Nephron progenitor cell (in vitro differentiated cells): ENCODE data around the gene ACTL7B.
"Not testable (repeated sequence)": the region's sequence is repeated elsewhere in the genome, so short reads cannot be mapped to it uniquely, and the experiment has no call there.

Source experiments
- DNase-seq: peaks from one replicate; pipeline ENCODE4 v3.0.0; 2021
- H3K27ac Mint-ChIP-seq: 2 replicates; pipeline ENCODE4 v1.8.0; 2021; ENCODE audit warnings: mild to moderate bottlenecking, moderate library complexity, mixed read lengths
- H3K27me3 Mint-ChIP-seq: 2 replicates; pipeline ENCODE4 v1.8.0; 2021; ENCODE audit warnings: mild to moderate bottlenecking, low read depth, mixed read lengths; ENCODE audit not compliant: poor library complexity
- H3K36me3 Mint-ChIP-seq: 2 replicates; pipeline ENCODE4 v1.8.0; 2021; ENCODE audit warnings: low read depth, mixed read lengths
- H3K4me1 Mint-ChIP-seq: 2 replicates; pipeline ENCODE4 v1.8.0; 2021; ENCODE audit warnings: mixed read lengths
- H3K4me3 Mint-ChIP-seq: 2 replicates; pipeline ENCODE4 v1.8.0; 2021; ENCODE audit warnings: mild to moderate bottlenecking, moderate library complexity, mixed read lengths
- H3K9me3 Mint-ChIP-seq: 2 replicates; pipeline ENCODE4 v1.8.0; 2021; ENCODE audit warnings: mild to moderate bottlenecking, moderate library complexity, mixed read lengths
- TF ChIP-seq, protein P1 (sequence below): fragments of 200-600 bp; sonication (generic); IDR thresholded peaks from 2 replicates; pipeline ENCODE4 v1.5.0; 2021; ENCODE audit warnings: antibody characterized with exemption

Gene ACTL7B

DNA sequence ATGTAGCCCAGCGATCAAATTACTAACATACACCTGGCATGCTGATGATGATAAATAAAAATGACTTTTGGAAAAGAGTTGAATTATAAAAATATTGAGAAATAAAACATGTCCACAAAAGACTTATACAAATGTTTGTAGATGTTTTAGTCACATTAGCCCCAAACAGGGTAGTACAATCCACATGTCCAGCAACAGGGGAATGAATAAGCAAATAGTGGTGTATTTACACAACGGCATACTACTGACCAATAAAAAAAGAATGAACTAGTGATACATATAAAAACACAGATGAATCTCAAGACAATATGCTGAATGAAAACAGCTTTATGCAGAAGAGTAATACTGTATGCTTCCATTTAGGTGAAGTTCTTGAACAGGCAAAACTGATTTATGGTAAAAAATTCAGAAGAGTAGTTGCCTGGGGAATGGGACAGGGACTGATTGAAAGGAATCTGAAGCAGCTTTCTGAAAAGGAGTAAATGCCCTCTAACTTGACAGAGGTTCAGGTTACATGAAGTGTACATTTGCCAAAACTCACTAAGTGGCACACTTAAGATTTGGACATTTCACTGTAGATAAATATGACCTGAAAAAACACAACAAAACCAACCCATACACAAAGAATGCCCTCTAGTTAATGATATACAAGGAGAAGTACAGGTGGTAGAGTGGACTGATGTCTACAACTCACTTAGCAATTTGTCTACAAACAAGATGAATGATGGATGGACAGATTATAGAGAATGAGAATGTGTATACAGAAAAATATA is 41.7 kb upstream of the ACTL7B start:
- H3K4me3 Mint-ChIP-seq: no peak overlapping the region
- TF ChIP-seq, protein P1, sequence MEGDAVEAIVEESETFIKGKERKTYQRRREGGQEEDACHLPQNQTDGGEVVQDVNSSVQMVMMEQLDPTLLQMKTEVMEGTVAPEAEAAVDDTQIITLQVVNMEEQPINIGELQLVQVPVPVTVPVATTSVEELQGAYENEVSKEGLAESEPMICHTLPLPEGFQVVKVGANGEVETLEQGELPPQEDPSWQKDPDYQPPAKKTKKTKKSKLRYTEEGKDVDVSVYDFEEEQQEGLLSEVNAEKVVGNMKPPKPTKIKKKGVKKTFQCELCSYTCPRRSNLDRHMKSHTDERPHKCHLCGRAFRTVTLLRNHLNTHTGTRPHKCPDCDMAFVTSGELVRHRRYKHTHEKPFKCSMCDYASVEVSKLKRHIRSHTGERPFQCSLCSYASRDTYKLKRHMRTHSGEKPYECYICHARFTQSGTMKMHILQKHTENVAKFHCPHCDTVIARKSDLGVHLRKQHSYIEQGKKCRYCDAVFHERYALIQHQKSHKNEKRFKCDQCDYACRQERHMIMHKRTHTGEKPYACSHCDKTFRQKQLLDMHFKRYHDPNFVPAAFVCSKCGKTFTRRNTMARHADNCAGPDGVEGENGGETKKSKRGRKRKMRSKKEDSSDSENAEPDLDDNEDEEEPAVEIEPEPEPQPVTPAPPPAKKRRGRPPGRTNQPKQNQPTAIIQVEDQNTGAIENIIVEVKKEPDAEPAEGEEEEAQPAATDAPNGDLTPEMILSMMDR: no peak
- no peak overlapping the region for H3K27ac Mint-ChIP-seq
- no peaks in the 10 kb centered on the region for H3K4me1 Mint-ChIP-seq
- no peak for DNase-seq
- no peaks in the 10 kb centered on the region for H3K27me3 Mint-ChIP-seq
- H3K36me3 Mint-ChIP-seq: peaks cover 67% of the 10 kb centered on the region
- no peaks in the 10 kb centered on the region for H3K9me3 Mint-ChIP-seq

DNA sequence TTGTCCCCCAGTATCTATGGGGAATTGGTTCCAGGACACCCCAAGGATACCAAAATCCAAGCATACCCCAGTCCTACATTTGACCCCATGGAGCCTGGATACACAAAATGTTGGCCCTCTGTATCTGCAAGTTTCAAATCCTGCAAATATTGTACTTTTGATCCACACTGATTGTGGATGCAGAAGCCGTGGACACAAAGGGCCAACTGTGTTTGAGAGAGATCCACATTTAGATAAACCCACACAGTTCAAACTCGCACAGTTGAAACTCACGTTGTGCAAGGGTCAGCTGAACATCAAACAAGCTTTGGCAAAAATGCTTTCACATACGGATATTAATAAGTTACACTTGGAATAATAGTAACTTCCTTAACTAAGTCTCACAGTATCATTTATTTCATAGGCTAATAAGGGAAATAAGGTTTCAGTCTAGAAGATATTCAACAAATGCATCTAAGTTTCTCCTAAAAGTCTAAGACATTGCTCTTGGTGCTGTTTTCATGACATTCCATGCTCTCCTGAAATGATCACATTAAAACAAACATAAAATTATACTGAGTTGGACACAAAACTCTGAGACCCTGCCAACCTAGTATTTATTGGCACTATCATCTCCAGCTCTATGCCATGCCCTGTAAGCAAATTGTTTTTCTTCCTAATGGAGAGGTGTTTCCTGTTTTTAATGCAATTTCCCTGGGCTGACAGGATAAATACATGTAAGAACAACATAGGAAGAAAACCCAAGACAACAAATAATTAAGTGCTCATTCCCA is 38.6 kb upstream of the ACTL7B start:
- Mint-ChIP-seq H3K9me3 (no peaks in the 10 kb centered on the region), H3K27me3 (peaks cover 2% of the 10 kb centered on the region), H3K27ac (no peak overlapping the region), H3K36me3 (peaks cover 67% of the 10 kb centered on the region), H3K4me1 (no peaks in the 10 kb centered on the region), H3K4me3 (no peak overlapping the region)
- TF ChIP-seq, protein P1: no peak
- DNase-seq: no peak

DNA sequence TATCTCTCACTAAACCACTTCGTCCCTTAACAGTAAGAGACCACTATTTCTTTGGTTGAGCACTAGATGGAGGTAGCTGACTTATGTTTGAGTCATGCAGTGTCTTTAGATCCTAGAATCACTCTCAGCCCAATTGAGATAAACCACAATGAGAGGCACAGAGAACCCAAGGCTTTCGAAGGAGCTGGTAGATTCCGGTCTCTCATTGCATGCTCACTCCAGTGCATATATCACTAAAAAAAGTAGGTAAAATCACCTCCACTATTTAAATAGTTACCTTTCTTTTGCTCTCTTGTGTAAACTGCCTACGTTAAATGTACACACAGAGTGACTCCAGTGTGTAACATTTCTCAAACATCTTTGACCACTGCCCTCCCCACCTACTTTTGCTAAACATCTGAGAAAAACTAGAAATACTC is 33.9 kb upstream of the ACTL7B start:
- DNase-seq: no peak
- H3K4me1 Mint-ChIP-seq: no peaks in the 10 kb centered on the region
- H3K36me3 Mint-ChIP-seq: peaks cover 57% of the 10 kb centered on the region
- H3K4me3 Mint-ChIP-seq: no peak overlapping the region
- peaks cover 2% of the 10 kb centered on the region for H3K27me3 Mint-ChIP-seq
- no peak overlapping the region for H3K27ac Mint-ChIP-seq
- TF ChIP-seq, protein P1: no peak
- H3K9me3 Mint-ChIP-seq: no peaks in the 10 kb centered on the region

DNA sequence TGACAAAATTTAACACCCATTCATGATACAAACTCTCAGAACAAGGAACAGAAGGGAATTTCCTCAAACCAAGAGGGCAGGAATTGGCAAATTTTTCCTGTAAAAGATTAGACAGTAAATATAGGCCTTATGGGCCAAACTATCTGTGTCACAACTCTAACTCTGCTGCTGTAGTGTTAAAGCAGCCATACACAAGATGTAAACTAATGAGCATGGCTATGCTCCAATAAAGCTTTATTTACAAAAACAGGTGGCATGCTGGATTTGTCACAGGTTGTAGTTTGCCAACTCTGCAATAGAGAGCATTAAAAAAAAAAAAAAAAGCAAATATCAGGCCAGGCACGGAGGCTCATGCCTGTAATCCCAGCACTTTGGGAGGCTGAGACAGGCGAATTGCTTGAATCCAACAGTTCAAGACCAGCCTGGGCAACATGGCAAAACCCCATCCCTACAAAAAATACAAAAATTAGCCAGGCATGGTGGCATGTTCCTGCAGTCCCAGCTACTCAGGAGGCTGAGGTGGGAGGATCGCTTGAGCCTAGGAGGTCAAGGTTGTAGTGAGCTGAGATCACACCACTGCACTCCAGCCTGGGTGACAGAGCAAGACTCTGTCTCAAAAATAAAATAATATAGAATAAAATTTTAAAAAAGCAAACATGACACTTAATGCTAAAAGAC is 30.9 kb upstream of the ACTL7B start:
- DNase-seq, H3K4me1 Mint-ChIP-seq, H3K27me3 Mint-ChIP-seq, H3K4me3 Mint-ChIP-seq, H3K27ac Mint-ChIP-seq, H3K9me3 Mint-ChIP-seq: not testable (repeated sequence)
- H3K36me3 Mint-ChIP-seq: peaks cover 56% of the 10 kb centered on the region

DNA sequence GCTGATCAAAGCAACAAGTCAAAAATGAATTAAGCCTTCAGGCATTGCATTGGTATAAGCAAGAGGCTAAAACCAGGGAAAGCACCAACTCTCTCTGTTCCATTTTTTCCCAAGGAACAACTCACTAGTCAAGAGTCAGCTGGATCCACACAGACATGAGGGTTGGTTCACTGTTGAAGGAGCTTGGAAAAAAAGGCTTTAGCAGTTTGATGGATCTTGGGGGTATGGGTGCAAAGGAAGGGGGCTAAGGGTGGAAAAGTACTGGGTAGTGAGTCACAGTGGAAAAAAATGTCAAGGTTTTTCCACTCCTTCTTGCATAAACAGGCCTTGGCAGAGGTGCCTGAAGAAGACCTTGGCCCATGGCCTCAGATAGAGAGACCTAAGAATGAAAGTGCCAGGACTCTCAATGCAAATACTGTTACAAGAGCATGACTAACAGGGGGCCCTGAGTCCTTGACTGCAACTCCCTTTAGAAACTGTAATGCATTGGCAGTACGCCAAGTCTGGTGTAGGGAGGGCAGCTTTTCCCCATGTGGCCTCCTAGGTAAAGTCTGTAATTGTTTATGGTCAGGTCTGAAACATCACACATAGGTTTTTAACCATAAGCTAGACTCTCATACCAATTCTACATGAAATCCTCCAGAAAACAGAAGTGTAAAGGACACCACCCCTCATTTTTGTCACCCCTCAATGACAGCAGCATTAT is 30.0 kb upstream of the ACTL7B start:
- H3K27me3 Mint-ChIP-seq: no peaks in the 10 kb centered on the region
- no peak overlapping the region for H3K27ac Mint-ChIP-seq

More for the DNA sequence above, 30.0 kb upstream of the ACTL7B start:
- H3K4me3 Mint-ChIP-seq: no peak overlapping the region
- TF ChIP-seq, protein P1: no peak
- DNase-seq: no peak
- peaks cover 50% of the 10 kb centered on the region for H3K36me3 Mint-ChIP-seq
- no peaks in the 10 kb centered on the region for H3K4me1 Mint-ChIP-seq
- H3K9me3 Mint-ChIP-seq: no peaks in the 10 kb centered on the region
